ENCODE measurements around the gene NLN. TPM values are rescaled to one million over a fixed set of nuclear protein-coding genes. Genes with fewer than 3 reads are reported as not detected.

Gene NLN
- total RNA-seq, 4 donors from 2014 or later: 6.5 to 11.5 (median 9.8) TPM

DNA sequence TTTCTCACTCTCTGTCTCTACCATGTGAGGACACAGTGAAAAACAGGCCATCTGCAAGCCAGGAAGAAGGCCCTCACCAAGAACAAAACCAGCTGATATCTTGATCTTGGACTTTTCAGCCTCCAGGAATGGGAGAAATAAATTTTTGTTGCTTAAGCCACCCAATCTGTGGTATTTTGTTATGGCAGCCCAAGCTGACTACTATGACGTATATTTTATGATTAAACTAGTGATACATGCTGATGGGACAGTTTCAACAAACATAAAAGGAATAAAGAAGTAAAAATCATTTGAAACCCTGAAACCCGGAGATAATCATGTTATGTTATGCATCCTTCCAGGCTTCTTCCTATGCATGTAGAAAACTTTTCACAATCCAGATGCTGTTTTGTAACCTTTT lies 132.9 kb downstream of the NLN start:
- no peaks in the 10 kb centered on the region for H3K36me3 ChIP-seq
- TF ChIP-seq EP300 (IDR thresholded peaks at IDR 0.05) (no peak), POLR2AphosphoS5 (IDR thresholded peaks at IDR 0.05) (no peak), POLR2A (IDR thresholded peaks at IDR 0.05) (no peak)
- TF ChIP-seq, protein P1, sequence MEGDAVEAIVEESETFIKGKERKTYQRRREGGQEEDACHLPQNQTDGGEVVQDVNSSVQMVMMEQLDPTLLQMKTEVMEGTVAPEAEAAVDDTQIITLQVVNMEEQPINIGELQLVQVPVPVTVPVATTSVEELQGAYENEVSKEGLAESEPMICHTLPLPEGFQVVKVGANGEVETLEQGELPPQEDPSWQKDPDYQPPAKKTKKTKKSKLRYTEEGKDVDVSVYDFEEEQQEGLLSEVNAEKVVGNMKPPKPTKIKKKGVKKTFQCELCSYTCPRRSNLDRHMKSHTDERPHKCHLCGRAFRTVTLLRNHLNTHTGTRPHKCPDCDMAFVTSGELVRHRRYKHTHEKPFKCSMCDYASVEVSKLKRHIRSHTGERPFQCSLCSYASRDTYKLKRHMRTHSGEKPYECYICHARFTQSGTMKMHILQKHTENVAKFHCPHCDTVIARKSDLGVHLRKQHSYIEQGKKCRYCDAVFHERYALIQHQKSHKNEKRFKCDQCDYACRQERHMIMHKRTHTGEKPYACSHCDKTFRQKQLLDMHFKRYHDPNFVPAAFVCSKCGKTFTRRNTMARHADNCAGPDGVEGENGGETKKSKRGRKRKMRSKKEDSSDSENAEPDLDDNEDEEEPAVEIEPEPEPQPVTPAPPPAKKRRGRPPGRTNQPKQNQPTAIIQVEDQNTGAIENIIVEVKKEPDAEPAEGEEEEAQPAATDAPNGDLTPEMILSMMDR (IDR thresholded peaks at IDR 0.05): no peak
- H3K27me3 ChIP-seq: no peaks in the 10 kb centered on the region
- H3K27ac ChIP-seq: no peak overlapping the region
- ATAC-seq: no peak
- 77 to 80% methylated on average over 2 of the region's 2 CpGs for WGBS, 2 donors (ENCODE audit: low coverage in 1 of 2)
- no peaks in the 10 kb centered on the region for H3K9me3 ChIP-seq
- H3K4me1 ChIP-seq: no peaks in the 10 kb centered on the region
- no peak overlapping the region for H3K4me3 ChIP-seq

DNA sequence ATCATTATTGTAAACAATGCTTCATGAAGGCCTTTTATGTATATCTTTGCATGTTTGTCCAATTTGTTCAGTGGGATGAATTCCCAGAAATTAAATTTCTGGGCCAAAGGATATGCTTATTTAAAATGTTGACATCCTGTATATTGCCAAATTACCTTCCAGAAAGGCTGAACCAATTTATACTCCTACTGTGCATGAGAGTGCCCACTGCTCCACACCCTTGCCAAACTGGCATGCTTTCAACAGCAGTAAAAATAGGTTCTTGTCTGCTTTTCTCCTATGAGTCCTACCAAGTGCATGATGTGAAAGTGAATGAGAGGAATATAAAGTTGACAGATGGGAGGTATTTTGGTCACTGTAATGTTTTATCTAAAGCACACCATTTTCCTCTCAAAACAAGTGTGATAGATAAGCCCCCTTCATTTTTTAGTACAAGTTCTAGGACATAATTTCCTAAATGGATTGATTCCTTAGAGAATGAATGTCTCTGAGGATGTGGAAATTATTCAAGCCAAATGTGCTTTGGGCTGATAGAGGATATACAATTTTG lies 133.8 kb downstream of the NLN start:
- ATAC-seq: no peak
- TF ChIP-seq POLR2AphosphoS5 (IDR thresholded peaks at IDR 0.05): no peak
- TF ChIP-seq, protein P1 (IDR thresholded peaks at IDR 0.05): no peak
- no peak for TF ChIP-seq EP300 (IDR thresholded peaks at IDR 0.05)
- no peak for TF ChIP-seq POLR2A (IDR thresholded peaks at IDR 0.05)
- H3K9me3 ChIP-seq: no peaks in the 10 kb centered on the region
- no peak overlapping the region for H3K4me3 ChIP-seq
- H3K36me3 ChIP-seq: no peaks in the 10 kb centered on the region
- H3K27me3 ChIP-seq: no peaks in the 10 kb centered on the region
- no peaks in the 10 kb centered on the region for H3K4me1 ChIP-seq
- H3K27ac ChIP-seq: no peak overlapping the region

DNA sequence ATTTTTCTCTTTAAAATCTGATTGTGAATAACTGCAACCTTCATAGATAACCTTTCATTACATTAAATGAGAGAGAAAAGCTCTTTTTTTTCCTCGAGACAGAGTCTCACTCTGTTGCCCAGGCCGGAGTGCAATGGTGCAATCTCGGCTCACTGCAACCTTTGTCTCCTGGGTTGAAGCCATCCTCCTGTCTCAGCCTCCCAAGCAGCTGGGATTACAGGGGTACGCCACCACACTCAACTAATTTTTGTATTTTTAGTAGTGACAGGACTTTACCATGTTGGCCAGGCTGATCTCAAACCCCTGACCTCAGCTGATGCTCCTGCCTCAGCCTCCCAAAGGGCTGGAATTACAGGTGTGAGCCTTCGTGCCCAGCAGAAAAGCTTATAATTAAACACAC lies 134.5 kb downstream of the NLN start:
- TF ChIP-seq POLR2AphosphoS5 (IDR thresholded peaks at IDR 0.05): no peak
- no peak for TF ChIP-seq EP300 (IDR thresholded peaks at IDR 0.05)
- TF ChIP-seq, protein P1 (IDR thresholded peaks at IDR 0.05): no peak
- no peak for TF ChIP-seq POLR2A (IDR thresholded peaks at IDR 0.05)
- 60 to 74% methylated on average over 2 to 5 of the region's 5 CpGs for WGBS, 2 donors (ENCODE audit: low coverage in 1 of 2)
- Histone ChIP-seq H3K27ac (no peak overlapping the region), H3K27me3 (no peaks in the 10 kb centered on the region), H3K4me1 (no peaks in the 10 kb centered on the region), H3K4me3 (no peak overlapping the region), H3K36me3 (no peaks in the 10 kb centered on the region), H3K9me3 (no peaks in the 10 kb centered on the region)
- no peak for ATAC-seq

DNA sequence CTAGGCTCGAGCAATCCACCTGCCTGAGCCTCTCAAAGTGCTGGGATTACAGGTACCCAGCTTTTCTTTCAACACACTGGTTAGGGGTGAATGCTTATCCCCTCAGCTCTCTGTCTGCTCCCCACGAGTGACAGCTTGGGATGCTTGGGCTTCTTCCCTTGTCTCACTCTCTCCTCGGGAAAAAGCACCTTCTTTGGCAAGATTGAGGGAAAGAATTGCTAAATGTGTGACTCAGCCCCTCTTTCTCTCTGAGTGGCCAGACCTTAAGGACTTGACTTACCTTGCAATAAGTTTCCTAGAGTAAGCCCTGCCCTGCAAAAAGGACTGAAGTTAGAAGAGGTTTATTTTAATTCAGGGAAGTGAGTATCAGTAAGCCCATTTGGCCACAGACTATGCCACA lies 136.3 kb downstream of the NLN start:
- no peak for ATAC-seq
- Histone ChIP-seq H3K4me1 (no peaks in the 10 kb centered on the region), H3K9me3 (no peaks in the 10 kb centered on the region), H3K27ac (no peak overlapping the region), H3K36me3 (no peaks in the 10 kb centered on the region), H3K4me3 (no peak overlapping the region), H3K27me3 (no peaks in the 10 kb centered on the region)
- no peak for TF ChIP-seq POLR2A (IDR thresholded peaks at IDR 0.05)
- 57% methylated on average over 3 of the region's 3 CpGs; no CpG with 5 or more reads in 1 of the 2 donors for WGBS, 2 donors (ENCODE audit: low coverage in 1 of 2)

DNA sequence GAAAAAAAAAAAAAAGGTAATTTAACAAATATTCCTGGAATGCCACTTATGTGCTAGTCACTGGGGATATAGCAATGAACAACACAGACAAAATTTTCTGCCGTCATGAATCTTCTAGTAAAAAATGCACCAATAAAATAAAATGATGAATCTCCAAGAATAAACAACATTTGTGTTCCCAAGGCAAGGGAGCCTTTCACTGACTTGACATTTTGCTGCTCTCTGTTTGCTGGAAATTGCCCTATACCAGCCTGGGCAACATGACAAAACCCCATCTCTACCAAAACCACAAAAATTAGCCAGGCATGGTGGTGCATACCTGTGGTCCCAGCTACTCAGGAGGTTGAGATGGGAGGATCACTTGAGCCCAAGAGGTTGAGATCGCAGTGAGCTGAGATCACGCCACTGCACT lies 139.8 kb downstream of the NLN start:
- ATAC-seq: no peak
- 70 to 77% methylated on average over 3 of the region's 3 CpGs for WGBS, 2 donors (ENCODE audit: low coverage in 1 of 2)
- H3K4me1 ChIP-seq: no peaks in the 10 kb centered on the region

More for the DNA sequence above, 139.8 kb downstream of the NLN start:
- H3K36me3 ChIP-seq: no peaks in the 10 kb centered on the region
- no peak for TF ChIP-seq POLR2AphosphoS5 (IDR thresholded peaks at IDR 0.05)
- no peak for TF ChIP-seq POLR2A (IDR thresholded peaks at IDR 0.05)
- TF ChIP-seq, protein P1 (IDR thresholded peaks at IDR 0.05): no peak
- no peak for TF ChIP-seq EP300 (IDR thresholded peaks at IDR 0.05)
- no peak overlapping the region for H3K27ac ChIP-seq
- H3K27me3 ChIP-seq: no peaks in the 10 kb centered on the region
- no peaks in the 10 kb centered on the region for H3K9me3 ChIP-seq
- no peak overlapping the region for H3K4me3 ChIP-seq
